ENCODE measurements around the gene RHBDD1.

Gene RHBDD1

GRCh38 chr2:226984750-226985582, 149.1 kb downstream of the RHBDD1 start:
- peaks cover 2% of the 10 kb centered on the region for H3K79me1 ChIP-seq (ENCODE audit: low read length)
- no CpG with 5 or more reads among the region's 8 CpGs for WGBS (ENCODE audit: extremely low coverage, insufficient coverage, low lambda C conversion rate)
- no peak overlapping the region for H3K4me3 ChIP-seq (ENCODE audit: low read length)
- no peak overlapping the region for H3K23ac ChIP-seq (ENCODE audit: low read length)
- H3K4me2 ChIP-seq (ENCODE audit: low read length) = no peak overlapping the region
- peak overlapping the region; percentile 52 for H3K18ac ChIP-seq (ENCODE audit: low read length)
- no peaks in the 10 kb centered on the region for H3K27me3 ChIP-seq (ENCODE audit: insufficient read depth, low read length, poor library complexity)
- H2BK5ac ChIP-seq (ENCODE audit: low read length) = no peak overlapping the region
- H3K36me3 ChIP-seq (ENCODE audit: control insufficient read depth, insufficient read depth, low read length) = no peaks in the 10 kb centered on the region
- H2AK5ac ChIP-seq (ENCODE audit: low read length) = no peak overlapping the region
- H2BK120ac ChIP-seq (ENCODE audit: low read depth, low read length) = no peak overlapping the region
- H2BK15ac ChIP-seq (replicated peaks; ENCODE audit: low read depth) = peak overlapping the region; percentile 76
- no peak overlapping the region for H4K5ac ChIP-seq (ENCODE audit: low read length)
- H3K4me1 ChIP-seq (ENCODE audit: control insufficient read depth, low read depth, low read length) = peaks cover 7% of the 10 kb centered on the region
- H3K4ac ChIP-seq (ENCODE audit: low read depth, low read length) = no peak overlapping the region
- DNase-seq = peak; percentile 74
- H3K9ac ChIP-seq (ENCODE audit: low read length) = no peak overlapping the region
- no peak overlapping the region for H3K27ac ChIP-seq (ENCODE audit: low read depth, low read length)
- no peak overlapping the region for H4K8ac ChIP-seq (ENCODE audit: low read depth, low read length)
- H3K56ac ChIP-seq (ENCODE audit: low read length) = peak overlapping the region; percentile 37
- no peaks in the 10 kb centered on the region for H3K79me2 ChIP-seq (ENCODE audit: control insufficient read depth, insufficient read depth, low read length)

- no peak for DNase-seq
- H3K79me1 ChIP-seq (ENCODE audit: low read length) = peaks cover 2% of the 10 kb centered on the region
Measured at GRCh38 chr2:226985583-226985946, 149.7 kb downstream of the RHBDD1 start.

GRCh38 chr2:226991663-226992062, 155.8 kb downstream of the RHBDD1 start:
- H2BK15ac ChIP-seq (replicated peaks; ENCODE audit: low read depth) = no peak overlapping the region
- no peak for DNase-seq
- no peak overlapping the region for H3K4me2 ChIP-seq (ENCODE audit: low read length)
- no peaks in the 10 kb centered on the region for H3K36me3 ChIP-seq (ENCODE audit: control insufficient read depth, insufficient read depth, low read length)
- no peak overlapping the region for H2BK120ac ChIP-seq (ENCODE audit: low read depth, low read length)
- no peaks in the 10 kb centered on the region for H3K79me1 ChIP-seq (ENCODE audit: low read length)
- H3K18ac ChIP-seq (ENCODE audit: low read length) = no peak overlapping the region
- H2BK5ac ChIP-seq (ENCODE audit: low read length) = no peak overlapping the region
- H2AK5ac ChIP-seq (ENCODE audit: low read length) = no peak overlapping the region
- no peak overlapping the region for H3K9ac ChIP-seq (ENCODE audit: low read length)
- H3K27me3 ChIP-seq (ENCODE audit: insufficient read depth, low read length, poor library complexity) = no peaks in the 10 kb centered on the region
- no peak overlapping the region for H3K23ac ChIP-seq (ENCODE audit: low read length)
- WGBS (ENCODE audit: extremely low coverage, insufficient coverage, low lambda C conversion rate) = no CpG with 5 or more reads among the region's 2 CpGs
- no peak overlapping the region for H4K5ac ChIP-seq (ENCODE audit: low read length)
- H3K56ac ChIP-seq (ENCODE audit: low read length) = no peak overlapping the region
- H3K4ac ChIP-seq (ENCODE audit: low read depth, low read length) = no peak overlapping the region
- H3K27ac ChIP-seq (ENCODE audit: low read depth, low read length) = no peak overlapping the region
- H4K8ac ChIP-seq (ENCODE audit: low read depth, low read length) = no peak overlapping the region
- no peaks in the 10 kb centered on the region for H3K4me1 ChIP-seq (ENCODE audit: control insufficient read depth, low read depth, low read length)
- H3K79me2 ChIP-seq (ENCODE audit: control insufficient read depth, insufficient read depth, low read length) = no peaks in the 10 kb centered on the region
- no peak overlapping the region for H3K4me3 ChIP-seq (ENCODE audit: low read length)

More at GRCh38 chr2:226985583-226985946, 149.7 kb downstream of the RHBDD1 start:
- Histone ChIP-seq H3K9ac (ENCODE audit: low read length) (no peak overlapping the region), H2BK5ac (ENCODE audit: low read length) (no peak overlapping the region), H3K4me3 (ENCODE audit: low read length) (no peak overlapping the region), H2BK120ac (ENCODE audit: low read depth, low read length) (no peak overlapping the region), H3K23ac (ENCODE audit: low read length) (no peak overlapping the region), H3K36me3 (ENCODE audit: control insufficient read depth, insufficient read depth, low read length) (no peaks in the 10 kb centered on the region), H3K4ac (ENCODE audit: low read depth, low read length) (no peak overlapping the region), H4K8ac (ENCODE audit: low read depth, low read length) (no peak overlapping the region), H3K56ac (ENCODE audit: low read length) (no peak overlapping the region), H2BK15ac (replicated peaks; ENCODE audit: low read depth) (no peak overlapping the region), H2AK5ac (ENCODE audit: low read length) (no peak overlapping the region), H3K27me3 (ENCODE audit: insufficient read depth, low read length, poor library complexity) (no peaks in the 10 kb centered on the region), H3K18ac (ENCODE audit: low read length) (no peak overlapping the region), H4K5ac (ENCODE audit: low read length) (no peak overlapping the region), H3K4me2 (ENCODE audit: low read length) (no peak overlapping the region), H3K4me1 (ENCODE audit: control insufficient read depth, low read depth, low read length) (peaks cover 7% of the 10 kb centered on the region), H3K27ac (ENCODE audit: low read depth, low read length) (no peak overlapping the region), H3K79me2 (ENCODE audit: control insufficient read depth, insufficient read depth, low read length) (no peaks in the 10 kb centered on the region)
- WGBS (ENCODE audit: extremely low coverage, insufficient coverage, low lambda C conversion rate) = no CpG with 5 or more reads among the region's 5 CpGs

GRCh38 chr2:226993171-226993570, 157.3 kb downstream of the RHBDD1 start:
- no peak for DNase-seq
- Histone ChIP-seq H3K56ac (ENCODE audit: low read length) (no peak overlapping the region), H3K4ac (ENCODE audit: low read depth, low read length) (no peak overlapping the region), H2BK120ac (ENCODE audit: low read depth, low read length) (no peak overlapping the region), H3K79me2 (ENCODE audit: control insufficient read depth, insufficient read depth, low read length) (no peaks in the 10 kb centered on the region), H3K9ac (ENCODE audit: low read length) (no peak overlapping the region), H2BK5ac (ENCODE audit: low read length) (no peak overlapping the region), H3K36me3 (ENCODE audit: control insufficient read depth, insufficient read depth, low read length) (no peaks in the 10 kb centered on the region), H4K5ac (ENCODE audit: low read length) (no peak overlapping the region), H3K27ac (ENCODE audit: low read depth, low read length) (no peak overlapping the region), H3K79me1 (ENCODE audit: low read length) (no peaks in the 10 kb centered on the region), H2BK15ac (replicated peaks; ENCODE audit: low read depth) (no peak overlapping the region), H3K23ac (ENCODE audit: low read length) (no peak overlapping the region), H3K4me1 (ENCODE audit: control insufficient read depth, low read depth, low read length) (no peaks in the 10 kb centered on the region), H4K8ac (ENCODE audit: low read depth, low read length) (no peak overlapping the region), H3K4me3 (ENCODE audit: low read length) (no peak overlapping the region), H3K4me2 (ENCODE audit: low read length) (no peak overlapping the region), H2AK5ac (ENCODE audit: low read length) (no peak overlapping the region), H3K18ac (ENCODE audit: low read length) (no peak overlapping the region), H3K27me3 (ENCODE audit: insufficient read depth, low read length, poor library complexity) (no peaks in the 10 kb centered on the region)
- no CpG with 5 or more reads among the region's 4 CpGs for WGBS (ENCODE audit: extremely low coverage, insufficient coverage, low lambda C conversion rate)

GRCh38 chr2:226994775-226995174, 158.9 kb downstream of the RHBDD1 start:
- Histone ChIP-seq H2BK120ac (ENCODE audit: low read depth, low read length) (no peak overlapping the region), H3K9ac (ENCODE audit: low read length) (no peak overlapping the region), H3K4me2 (ENCODE audit: low read length) (no peak overlapping the region), H3K79me1 (ENCODE audit: low read length) (no peaks in the 10 kb centered on the region), H3K56ac (ENCODE audit: low read length) (no peak overlapping the region), H2BK15ac (replicated peaks; ENCODE audit: low read depth) (no peak overlapping the region), H4K8ac (ENCODE audit: low read depth, low read length) (no peak overlapping the region), H3K23ac (ENCODE audit: low read length) (no peak overlapping the region), H3K27ac (ENCODE audit: low read depth, low read length) (no peak overlapping the region), H3K4me1 (ENCODE audit: control insufficient read depth, low read depth, low read length) (no peaks in the 10 kb centered on the region), H2AK5ac (ENCODE audit: low read length) (no peak overlapping the region), H3K36me3 (ENCODE audit: control insufficient read depth, insufficient read depth, low read length) (no peaks in the 10 kb centered on the region), H4K5ac (ENCODE audit: low read length) (no peak overlapping the region), H3K4ac (ENCODE audit: low read depth, low read length) (no peak overlapping the region), H3K4me3 (ENCODE audit: low read length) (no peak overlapping the region), H2BK5ac (ENCODE audit: low read length) (no peak overlapping the region), H3K27me3 (ENCODE audit: insufficient read depth, low read length, poor library complexity) (no peaks in the 10 kb centered on the region), H3K18ac (ENCODE audit: low read length) (no peak overlapping the region), H3K79me2 (ENCODE audit: control insufficient read depth, insufficient read depth, low read length) (no peaks in the 10 kb centered on the region)
- no peak for DNase-seq
- no CpG with 5 or more reads among the region's 4 CpGs for WGBS (ENCODE audit: extremely low coverage, insufficient coverage, low lambda C conversion rate)

GRCh38 chr2:226995625-226996041, 159.8 kb downstream of the RHBDD1 start:
- no peak overlapping the region for H3K23ac ChIP-seq (ENCODE audit: low read length)
- no peak overlapping the region for H2BK120ac ChIP-seq (ENCODE audit: low read depth, low read length)
- H2AK5ac ChIP-seq (ENCODE audit: low read length) = no peak overlapping the region
- no peaks in the 10 kb centered on the region for H3K27me3 ChIP-seq (ENCODE audit: insufficient read depth, low read length, poor library complexity)
- H2BK5ac ChIP-seq (ENCODE audit: low read length) = no peak overlapping the region
- no peaks in the 10 kb centered on the region for H3K79me1 ChIP-seq (ENCODE audit: low read length)
- H3K4me3 ChIP-seq (ENCODE audit: low read length) = no peak overlapping the region
- H3K9ac ChIP-seq (ENCODE audit: low read length) = no peak overlapping the region
- H3K4ac ChIP-seq (ENCODE audit: low read depth, low read length) = no peak overlapping the region
- no peak for DNase-seq
- no CpG with 5 or more reads among the region's 15 CpGs for WGBS (ENCODE audit: extremely low coverage, insufficient coverage, low lambda C conversion rate)
- no peaks in the 10 kb centered on the region for H3K4me1 ChIP-seq (ENCODE audit: control insufficient read depth, low read depth, low read length)
- H2BK15ac ChIP-seq (replicated peaks; ENCODE audit: low read depth) = no peak overlapping the region
- H3K18ac ChIP-seq (ENCODE audit: low read length) = no peak overlapping the region
- no peak overlapping the region for H3K56ac ChIP-seq (ENCODE audit: low read length)
- no peak overlapping the region for H4K5ac ChIP-seq (ENCODE audit: low read length)
- no peak overlapping the region for H3K4me2 ChIP-seq (ENCODE audit: low read length)
- no peaks in the 10 kb centered on the region for H3K79me2 ChIP-seq (ENCODE audit: control insufficient read depth, insufficient read depth, low read length)
- H4K8ac ChIP-seq (ENCODE audit: low read depth, low read length) = no peak overlapping the region
- no peaks in the 10 kb centered on the region for H3K36me3 ChIP-seq (ENCODE audit: control insufficient read depth, insufficient read depth, low read length)
- H3K27ac ChIP-seq (ENCODE audit: low read depth, low read length) = no peak overlapping the region
